ENCODE data around the gene ZBTB24. TPM values are rescaled to one million over a fixed set of nuclear protein-coding genes. Genes with fewer than 3 reads are reported as not detected.

The ZBTB24 gene
- total RNA-seq, 1 experiment from 2014 or later = 27.3 TPM

DNA sequence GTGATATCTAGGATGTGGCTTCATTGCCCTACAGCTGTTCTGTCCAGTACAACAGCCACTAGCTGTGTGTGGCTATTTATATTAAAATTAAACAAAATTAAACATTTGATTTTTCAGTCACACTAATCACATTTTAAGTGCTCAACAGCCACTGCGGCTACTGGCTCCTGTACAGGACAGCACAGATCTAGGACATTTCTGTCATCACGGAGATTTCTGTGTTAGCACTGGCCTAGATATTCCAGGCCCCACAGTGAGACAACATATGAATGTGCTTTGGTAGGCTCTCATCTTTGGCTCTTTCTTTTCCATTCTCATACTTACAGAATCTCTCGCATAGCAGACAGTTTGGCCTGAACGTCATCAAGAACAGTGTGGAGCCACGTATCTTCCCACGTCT lies 48.4 kb upstream of the ZBTB24 start:
- Histone ChIP-seq H2BK15ac (ENCODE audit: low read depth, low read length) (no peak overlapping the region), H2BK120ac (ENCODE audit: low read depth, low read length, poor library complexity, severe bottlenecking) (no peak overlapping the region), H3T11ph (ENCODE audit: low read length) (no peak overlapping the region), H2BK5ac (ENCODE audit: insufficient read length, low read length) (no peak overlapping the region), H3K9ac (ENCODE audit: extremely low read depth, insufficient read length, low read length) (no peak overlapping the region), H3K4me2 (ENCODE audit: insufficient read depth, insufficient read length, low read length) (no peak overlapping the region), H2BK12ac (ENCODE audit: insufficient read length, low read depth, low read length) (no peak overlapping the region), H3K56ac (ENCODE audit: insufficient read length, low read depth, low read length) (no peak overlapping the region), H2AFZ (ENCODE audit: low read length) (no peak overlapping the region), H3K14ac (ENCODE audit: insufficient read depth, low read length) (no peak overlapping the region), H4K91ac (ENCODE audit: insufficient read length, low read depth, low read length) (no peak overlapping the region), H4K8ac (replicated peaks; ENCODE audit: insufficient read length, low read depth, low read length) (no peak overlapping the region), H4K20me1 (ENCODE audit: control insufficient read depth, insufficient read depth, insufficient read length) (no peaks in the 10 kb centered on the region), H3K79me2 (ENCODE audit: insufficient read depth, low read length) (no peaks in the 10 kb centered on the region), H3K4me1 (ENCODE audit: insufficient read depth, low read length) (no peaks in the 10 kb centered on the region), H3K79me1 (ENCODE audit: insufficient read depth, low read depth, low read length, poor library complexity, severe bottlenecking) (no peaks in the 10 kb centered on the region), H3K23ac (ENCODE audit: insufficient read length, low read depth, low read length) (no peak overlapping the region), H3K9me3 (ENCODE audit: control insufficient read depth, low read depth, low read length) (no peaks in the 10 kb centered on the region), H2AK5ac (ENCODE audit: insufficient read length, low read length) (no peak overlapping the region), H3K27ac (ENCODE audit: insufficient read length, low read depth, low read length) (no peak overlapping the region), H3K4ac (ENCODE audit: low read depth, low read length) (no peak overlapping the region), H3K23me2 (ENCODE audit: insufficient read length, low read depth, low read length, poor library complexity, severe bottlenecking) (no peaks in the 10 kb centered on the region), H2BK20ac (ENCODE audit: low read depth, low read length, poor library complexity, severe bottlenecking) (no peak overlapping the region), H4K5ac (ENCODE audit: insufficient read length, low read depth, low read length) (no peak overlapping the region), H3K27me3 (ENCODE audit: insufficient read depth, low read length) (no peaks in the 10 kb centered on the region), H3K18ac (ENCODE audit: insufficient read length, low read depth, low read length) (no peak overlapping the region)
- H3K4me1 Mint-ChIP-seq = peaks cover 8 to 10% of the 10 kb centered on the region in 2 experiments; a peak in 3 of 4 replicates
- no peak for DNase-seq
- H3K4me3 Mint-ChIP-seq = no peak overlapping the region
- TF ChIP-seq, protein P1, sequence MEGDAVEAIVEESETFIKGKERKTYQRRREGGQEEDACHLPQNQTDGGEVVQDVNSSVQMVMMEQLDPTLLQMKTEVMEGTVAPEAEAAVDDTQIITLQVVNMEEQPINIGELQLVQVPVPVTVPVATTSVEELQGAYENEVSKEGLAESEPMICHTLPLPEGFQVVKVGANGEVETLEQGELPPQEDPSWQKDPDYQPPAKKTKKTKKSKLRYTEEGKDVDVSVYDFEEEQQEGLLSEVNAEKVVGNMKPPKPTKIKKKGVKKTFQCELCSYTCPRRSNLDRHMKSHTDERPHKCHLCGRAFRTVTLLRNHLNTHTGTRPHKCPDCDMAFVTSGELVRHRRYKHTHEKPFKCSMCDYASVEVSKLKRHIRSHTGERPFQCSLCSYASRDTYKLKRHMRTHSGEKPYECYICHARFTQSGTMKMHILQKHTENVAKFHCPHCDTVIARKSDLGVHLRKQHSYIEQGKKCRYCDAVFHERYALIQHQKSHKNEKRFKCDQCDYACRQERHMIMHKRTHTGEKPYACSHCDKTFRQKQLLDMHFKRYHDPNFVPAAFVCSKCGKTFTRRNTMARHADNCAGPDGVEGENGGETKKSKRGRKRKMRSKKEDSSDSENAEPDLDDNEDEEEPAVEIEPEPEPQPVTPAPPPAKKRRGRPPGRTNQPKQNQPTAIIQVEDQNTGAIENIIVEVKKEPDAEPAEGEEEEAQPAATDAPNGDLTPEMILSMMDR (conservative IDR thresholded peaks at IDR 0.05) = no peak
- H3K36me3 Mint-ChIP-seq (ENCODE audit: insufficient read depth in 1 of 3, low read depth in 3 of 3) = peaks cover 0 to 8% (median 0%) of the 10 kb centered on the region in 3 experiments; a peak in 3 of 7 replicates
- no CpG with 5 or more reads among the region's 6 CpGs for WGBS (ENCODE audit: extremely low coverage, insufficient read length, low lambda C conversion rate)
- H3K9me3 Mint-ChIP-seq = peaks cover 6 to 7% of the 10 kb centered on the region in 2 experiments
- no peaks in the 10 kb centered on the region for H3K27me3 Mint-ChIP-seq (ENCODE audit: low read depth)
- H3K27ac Mint-ChIP-seq = no peak overlapping the region

All from H9 (cell line).